Skin of body (tissue), 2 donors: ENCODE measurements around the gene PTPRM. TPM values are rescaled to one million over a fixed set of nuclear protein-coding genes. Genes with fewer than 3 reads are reported as not detected.

ENCODE experiments used
- small RNA-seq: library from RNA; depleted of rRNA; stranded (forward); fragments of <200 nt; gene quantifications from one replicate; pipeline ENCODE3, GENCODE V24; 2014; ENCODE audit warnings: low replicate concordance
- total RNA-seq: library from RNA; depleted of rRNA; stranded (reverse); fragments of >200 nt; gene quantifications from one replicate; pipeline ENCODE4 v1.2.3, GENCODE V29; 2014

PTPRM gene
- total RNA-seq, 1 donor from 2014 or later, result 46.3 TPM

Small RNA genes within 50 kb of the gene (small RNA-seq; reads per million reads assigned to genes)
- gene AP001094.1, result not detected
- gene RF00012, result not detected
